Measurements from ENCODE around the gene SYNPO2L. TPM values are rescaled to one million over a fixed set of nuclear protein-coding genes. Genes with fewer than 3 reads are reported as not detected.
"Not testable (repeated sequence)": the region's sequence is repeated elsewhere in the genome, so short reads cannot be mapped to it uniquely, and the experiment has no call there.

Gene SYNPO2L, protein sequence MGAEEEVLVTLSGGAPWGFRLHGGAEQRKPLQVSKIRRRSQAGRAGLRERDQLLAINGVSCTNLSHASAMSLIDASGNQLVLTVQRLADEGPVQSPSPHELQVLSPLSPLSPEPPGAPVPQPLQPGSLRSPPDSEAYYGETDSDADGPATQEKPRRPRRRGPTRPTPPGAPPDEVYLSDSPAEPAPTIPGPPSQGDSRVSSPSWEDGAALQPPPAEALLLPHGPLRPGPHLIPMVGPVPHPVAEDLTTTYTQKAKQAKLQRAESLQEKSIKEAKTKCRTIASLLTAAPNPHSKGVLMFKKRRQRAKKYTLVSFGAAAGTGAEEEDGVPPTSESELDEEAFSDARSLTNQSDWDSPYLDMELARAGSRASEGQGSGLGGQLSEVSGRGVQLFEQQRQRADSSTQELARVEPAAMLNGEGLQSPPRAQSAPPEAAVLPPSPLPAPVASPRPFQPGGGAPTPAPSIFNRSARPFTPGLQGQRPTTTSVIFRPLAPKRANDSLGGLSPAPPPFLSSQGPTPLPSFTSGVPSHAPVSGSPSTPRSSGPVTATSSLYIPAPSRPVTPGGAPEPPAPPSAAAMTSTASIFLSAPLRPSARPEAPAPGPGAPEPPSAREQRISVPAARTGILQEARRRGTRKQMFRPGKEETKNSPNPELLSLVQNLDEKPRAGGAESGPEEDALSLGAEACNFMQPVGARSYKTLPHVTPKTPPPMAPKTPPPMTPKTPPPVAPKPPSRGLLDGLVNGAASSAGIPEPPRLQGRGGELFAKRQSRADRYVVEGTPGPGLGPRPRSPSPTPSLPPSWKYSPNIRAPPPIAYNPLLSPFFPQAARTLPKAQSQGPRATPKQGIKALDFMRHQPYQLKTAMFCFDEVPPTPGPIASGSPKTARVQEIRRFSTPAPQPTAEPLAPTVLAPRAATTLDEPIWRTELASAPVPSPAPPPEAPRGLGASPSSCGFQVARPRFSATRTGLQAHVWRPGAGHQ
- polyA plus RNA-seq (ENCODE audit: insufficient read depth in 1 of 5, insufficient read length in 5 of 5, low replicate concordance in 1 of 5): 1 to 10 TPM in 2 of 5 donors, under 1 TPM in 3; 0.63 to 7.6 (median 0.94) TPM
- long read RNA-seq, donor 1: 0 reads
- long read RNA-seq, donor 2: 0 reads
- long read RNA-seq, donor 3: 0 reads
- long read RNA-seq, donor 4: 0 reads
- long read RNA-seq, donor 5: 0 reads
- long read RNA-seq, donor 6: 0 reads
- long read RNA-seq, donor 7: 0 reads
- long read RNA-seq, donor 8: 0 reads

- no peak for DNase-seq
Observed at GRCh38 chr10:73655990-73656298, at the start of gene SYNPO2L. Gene SYNPO2L, minus strand, starts transcription at chr10:73656029. Its CDS starts 107 bp downstream, at chr10:73655922.

GRCh38 chr10:73703924-73704323 is 48.1 kb upstream of the SYNPO2L start:
- not testable (repeated sequence) for DNase-seq

GRCh38 chr10:73698819-73699218 is 43.0 kb upstream of the SYNPO2L start:
- not testable (repeated sequence) for DNase-seq

GRCh38 chr10:73697675-73698159 is 41.9 kb upstream of the SYNPO2L start, which contains the start of gene AGAP5:
Gene AGAP5, minus strand, starts transcription at chr10:73698109. Its CDS starts 354 bp downstream, at chr10:73697755.
- not testable (repeated sequence) for DNase-seq

- not testable (repeated sequence) for DNase-seq
Observed at GRCh38 chr10:73695302-73695701, 39.5 kb upstream of the SYNPO2L start.

DNA sequence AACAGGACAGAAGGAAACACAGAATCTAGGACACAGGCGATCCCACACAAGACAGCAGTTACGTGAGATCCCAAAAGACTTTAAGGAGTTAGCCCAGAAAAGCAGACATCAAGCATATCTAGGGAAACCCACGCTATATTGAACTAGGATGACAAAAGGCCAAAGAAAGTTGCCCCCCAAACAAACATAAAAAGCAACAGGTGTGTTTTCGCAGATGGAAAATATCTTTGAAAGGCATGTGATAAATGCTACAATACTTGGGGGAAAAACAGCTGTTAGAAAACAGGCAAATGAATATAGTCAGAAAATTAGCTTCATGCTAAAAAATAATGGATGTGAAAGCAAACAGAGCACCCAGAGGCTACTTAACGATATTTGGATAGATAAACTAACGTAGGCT is 34.9 kb upstream of the SYNPO2L start:
- DNase-seq: not testable (repeated sequence)

- DNase-seq: not testable (repeated sequence)
Observed at GRCh38 chr10:73689596-73689995, 33.8 kb upstream of the SYNPO2L start.

- DNase-seq: not testable (repeated sequence)
Observed at GRCh38 chr10:73687641-73688040, 31.8 kb upstream of the SYNPO2L start.

DNA sequence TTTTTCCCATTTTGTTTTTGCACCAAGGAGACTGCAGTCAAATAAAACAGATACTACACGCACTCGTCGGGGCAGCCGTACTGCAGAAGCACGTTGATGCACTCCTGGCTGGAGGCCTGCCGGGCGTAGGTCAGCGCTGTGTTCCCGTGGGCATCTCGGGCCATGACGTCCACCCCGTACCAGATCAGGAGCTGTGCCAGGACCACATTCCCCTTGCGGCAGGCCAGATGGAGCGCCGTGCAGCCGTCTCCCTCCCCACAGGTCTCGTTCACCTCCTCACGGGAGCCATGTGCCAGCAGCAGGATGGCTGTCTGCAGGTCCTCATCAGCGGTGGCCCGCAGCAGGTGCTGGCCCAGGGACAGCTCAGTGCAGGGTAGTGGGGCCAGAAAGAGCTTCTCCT is 18.7 kb upstream of the SYNPO2L start:
- DNase-seq: not testable (repeated sequence)

DNA sequence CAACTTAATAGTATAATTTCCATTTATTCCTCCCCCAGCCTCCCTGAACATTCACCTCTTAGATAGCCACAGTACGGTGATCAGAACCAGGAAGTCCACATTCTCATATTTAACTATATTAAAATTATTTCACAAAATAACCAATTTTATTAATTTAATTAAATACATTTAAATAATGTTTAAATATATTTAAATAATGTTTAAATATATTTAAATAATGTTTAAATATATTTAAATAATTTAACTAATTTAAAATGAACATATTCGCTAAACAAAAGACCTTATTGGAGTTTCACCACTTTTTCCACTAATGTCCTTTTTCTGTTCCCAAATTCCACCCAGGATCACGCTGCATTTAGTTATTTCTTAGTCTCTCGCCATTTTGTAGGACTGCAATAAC is 12.5 kb upstream of the SYNPO2L start:
- not testable (repeated sequence) for DNase-seq

DNA sequence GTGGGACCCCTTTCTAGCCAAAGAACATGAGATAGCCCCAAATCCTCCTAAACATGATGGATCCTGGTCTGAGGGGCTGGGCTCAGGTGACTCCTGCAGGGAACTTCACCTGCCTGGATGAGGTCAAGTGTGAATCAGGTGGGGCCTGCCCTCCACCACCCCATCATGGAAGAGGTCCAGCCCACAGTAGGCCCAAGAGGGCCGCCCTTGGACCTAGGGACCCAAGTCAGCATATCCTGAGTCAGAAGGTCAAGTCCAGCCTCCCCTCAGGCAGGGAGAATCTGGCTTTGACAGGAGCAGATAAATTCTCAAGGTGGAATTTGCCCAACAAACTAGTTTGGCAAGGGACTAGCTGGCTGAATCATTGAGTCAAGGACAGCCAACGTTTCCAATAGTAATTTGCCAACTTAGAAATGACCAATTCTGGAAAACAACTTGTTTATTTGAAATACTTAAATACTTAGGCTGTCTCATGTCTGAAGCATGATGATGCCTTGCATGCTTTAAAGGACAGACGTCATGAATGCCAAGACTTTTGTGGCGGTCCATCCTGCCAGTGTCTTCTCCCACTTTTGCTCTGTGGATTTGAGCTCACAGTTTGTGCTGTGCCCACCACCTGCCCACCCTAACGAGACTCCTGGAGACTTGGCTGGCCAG is 10.5 kb upstream of the SYNPO2L start:
- not testable (repeated sequence) for DNase-seq

- DNase-seq: not testable (repeated sequence)
Observed at GRCh38 chr10:73665581-73665980, 9.8 kb upstream of the SYNPO2L start.

- DNase-seq: not testable (repeated sequence)
Observed at GRCh38 chr10:73664156-73665040, 8.6 kb upstream of the SYNPO2L start.

GRCh38 chr10:73663621-73664020 is 7.8 kb upstream of the SYNPO2L start:
- DNase-seq: not testable (repeated sequence)

GRCh38 chr10:73662705-73663104 is 6.9 kb upstream of the SYNPO2L start:
- DNase-seq: not testable (repeated sequence)

GRCh38 chr10:73655257-73655989 is 406 bp downstream of the SYNPO2L start:
- DNase-seq: no peak

- no peak for DNase-seq
Observed at GRCh38 chr10:73653701-73654100, 2.1 kb downstream of the SYNPO2L start.

DNA sequence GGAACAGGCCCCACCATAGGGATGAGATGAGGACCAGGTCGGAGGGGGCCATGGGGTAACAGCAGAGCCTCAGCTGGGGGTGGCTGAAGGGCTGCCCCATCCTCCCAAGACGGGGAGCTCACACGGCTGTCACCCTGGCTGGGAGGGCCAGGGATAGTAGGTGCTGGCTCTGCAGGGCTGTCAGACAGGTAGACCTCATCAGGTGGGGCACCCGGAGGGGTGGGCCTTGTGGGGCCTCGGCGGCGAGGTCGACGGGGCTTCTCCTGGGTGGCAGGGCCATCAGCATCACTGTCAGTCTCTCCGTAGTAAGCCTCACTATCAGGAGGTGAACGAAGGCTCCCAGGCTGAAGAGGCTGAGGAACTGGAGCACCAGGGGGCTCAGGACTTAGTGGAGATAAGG is 2.6 kb downstream of the SYNPO2L start:
- DNase-seq: no peak
